GM21526 (cell line): ENCODE measurements around the gene PFKP.
"Not testable (repeated sequence)": the region's sequence is repeated elsewhere in the genome, so short reads cannot be mapped to it uniquely, and the experiment has no call there.

Experiments used
- ATAC-seq: cut with Tn5 transposase; IDR thresholded peaks from one replicate; pipeline ENCODE4 v1.9.1; 2021; ENCODE audit warnings: moderate library complexity; ENCODE audit not compliant: unreplicated experiment, low FRiP score

The PFKP gene

DNA sequence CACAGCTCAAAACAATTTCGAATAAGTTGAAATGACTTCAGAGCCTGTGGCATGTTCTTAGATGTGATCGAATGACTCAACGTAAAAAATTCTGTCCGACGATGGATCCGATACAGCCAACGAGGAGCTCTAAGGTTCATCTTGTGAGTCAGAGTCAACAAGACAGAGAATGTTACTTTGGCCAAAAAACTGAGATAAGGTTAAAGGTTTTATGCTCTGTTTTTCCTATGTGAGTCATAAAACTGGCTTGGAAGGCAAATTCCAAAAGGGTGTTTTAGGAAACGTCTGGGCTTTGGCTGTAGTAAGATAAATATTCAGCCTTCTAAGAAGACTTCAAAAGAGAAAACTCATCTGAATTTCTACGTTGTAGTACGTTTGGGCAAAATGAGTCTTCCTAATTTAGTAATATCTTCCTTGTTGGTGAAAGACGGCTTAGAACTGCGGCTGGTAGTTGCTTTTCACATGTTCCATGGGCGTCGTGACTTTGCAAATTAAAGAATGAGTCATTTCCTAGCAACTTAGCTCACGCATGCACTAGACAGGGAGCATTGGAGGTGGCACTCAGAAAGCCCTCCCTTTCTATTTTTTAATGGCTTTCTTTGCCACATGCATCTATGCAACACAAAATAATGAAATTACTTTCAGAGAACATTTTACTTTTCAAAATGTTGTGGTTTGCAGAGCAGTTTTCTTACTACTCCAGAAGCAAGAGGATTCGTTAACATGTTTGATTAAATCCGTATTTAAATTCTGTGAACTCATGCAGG lies 28.2 kb downstream of the PFKP start:
- no peak for ATAC-seq

DNA sequence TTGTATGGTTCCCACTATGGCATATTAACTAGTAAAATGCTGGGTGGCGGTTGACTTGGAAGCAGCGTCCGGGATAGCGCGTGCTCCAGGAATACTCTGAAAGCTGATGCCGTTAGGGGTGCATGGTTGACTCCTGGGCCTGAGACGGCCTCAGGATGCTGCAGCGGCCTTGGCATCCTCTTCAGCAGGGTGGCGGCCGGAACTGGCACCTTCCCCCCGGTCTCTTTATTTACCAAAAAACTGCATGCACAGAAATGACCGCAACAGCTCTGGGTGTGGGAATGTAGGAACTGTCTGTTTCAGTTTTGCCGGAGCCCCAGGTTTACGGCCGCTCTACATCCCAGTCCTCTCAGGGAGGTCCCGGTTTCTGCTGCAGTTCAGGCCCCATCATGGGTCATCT lies 28.8 kb downstream of the PFKP start:
- no peak for ATAC-seq

DNA sequence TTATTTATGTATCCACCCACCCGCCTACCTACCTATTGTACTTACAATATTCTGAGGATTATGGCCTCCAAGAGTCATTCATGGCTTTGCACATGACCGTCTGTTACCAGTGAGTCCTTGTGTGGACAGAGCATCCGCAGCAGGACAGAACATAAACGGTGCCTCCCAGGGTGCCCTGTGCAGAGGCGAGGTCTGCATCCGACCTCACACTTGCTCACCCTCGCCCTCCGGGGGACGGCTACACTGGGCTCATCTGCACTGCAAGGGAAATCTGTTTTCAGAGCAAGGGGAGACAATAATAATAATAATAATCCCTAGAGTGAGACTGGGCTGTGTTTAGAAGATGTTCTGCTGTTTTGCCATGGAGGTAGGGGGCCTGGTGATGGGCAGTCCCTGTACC lies 29.8 kb downstream of the PFKP start:
- ATAC-seq = no peak

DNA sequence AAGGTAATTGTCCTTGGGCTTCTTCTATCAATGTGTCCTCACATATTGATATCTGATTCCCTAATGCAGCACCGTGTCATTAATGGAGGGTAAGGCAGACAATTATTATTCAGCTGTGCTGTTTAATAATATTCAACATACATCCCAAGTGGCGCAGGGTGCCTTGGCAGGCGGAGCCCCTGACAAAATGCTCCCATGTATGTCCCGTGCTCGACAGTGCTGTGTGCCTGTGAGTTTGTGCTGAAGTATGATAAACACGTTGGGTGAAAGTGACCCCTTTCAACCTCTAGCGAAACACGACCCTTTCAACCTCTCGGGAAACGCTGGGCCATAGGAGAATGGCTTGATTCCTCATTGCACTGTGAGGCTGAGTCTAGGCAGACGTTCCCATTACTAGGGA lies 31.3 kb downstream of the PFKP start:
- ATAC-seq = no peak

DNA sequence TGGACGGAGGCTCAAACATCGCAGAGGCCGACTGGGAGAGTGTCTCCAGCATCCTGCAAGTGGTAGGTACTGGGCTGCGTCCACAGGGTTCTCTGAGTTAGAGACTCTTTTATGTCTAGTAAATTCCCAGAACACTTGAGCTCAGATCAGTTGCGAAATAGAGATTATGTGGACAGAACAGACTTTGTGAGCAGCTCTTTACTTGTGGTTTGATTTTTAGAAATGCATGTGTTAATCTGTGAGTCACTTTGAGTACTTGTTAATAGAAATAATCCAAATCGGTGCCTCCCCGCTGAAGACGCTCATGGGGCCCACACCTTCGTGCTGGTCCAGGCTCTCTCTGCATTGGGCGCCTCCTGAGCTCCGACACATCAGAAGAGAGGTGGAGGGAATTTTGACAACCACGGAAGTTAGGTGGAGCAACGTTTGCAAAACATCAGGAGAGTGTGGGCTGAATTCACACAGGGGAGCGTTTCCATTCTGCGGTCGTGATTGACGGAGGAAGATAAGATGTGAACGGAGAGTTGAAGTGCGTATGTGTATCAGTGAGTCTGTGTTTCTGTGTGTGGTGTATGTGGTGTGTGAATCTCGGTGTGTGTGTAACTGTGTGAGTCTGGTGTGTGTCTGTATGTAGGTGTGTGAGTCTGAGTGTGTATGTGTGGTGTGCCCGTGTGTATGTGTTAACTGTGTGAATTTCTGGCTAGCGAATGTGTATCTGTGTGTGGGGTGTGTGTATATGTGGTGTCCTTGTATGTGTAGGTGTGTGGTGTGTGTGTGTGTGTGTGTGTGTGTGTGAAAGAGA lies 32.1 kb downstream of the PFKP start:
- no peak for ATAC-seq

DNA sequence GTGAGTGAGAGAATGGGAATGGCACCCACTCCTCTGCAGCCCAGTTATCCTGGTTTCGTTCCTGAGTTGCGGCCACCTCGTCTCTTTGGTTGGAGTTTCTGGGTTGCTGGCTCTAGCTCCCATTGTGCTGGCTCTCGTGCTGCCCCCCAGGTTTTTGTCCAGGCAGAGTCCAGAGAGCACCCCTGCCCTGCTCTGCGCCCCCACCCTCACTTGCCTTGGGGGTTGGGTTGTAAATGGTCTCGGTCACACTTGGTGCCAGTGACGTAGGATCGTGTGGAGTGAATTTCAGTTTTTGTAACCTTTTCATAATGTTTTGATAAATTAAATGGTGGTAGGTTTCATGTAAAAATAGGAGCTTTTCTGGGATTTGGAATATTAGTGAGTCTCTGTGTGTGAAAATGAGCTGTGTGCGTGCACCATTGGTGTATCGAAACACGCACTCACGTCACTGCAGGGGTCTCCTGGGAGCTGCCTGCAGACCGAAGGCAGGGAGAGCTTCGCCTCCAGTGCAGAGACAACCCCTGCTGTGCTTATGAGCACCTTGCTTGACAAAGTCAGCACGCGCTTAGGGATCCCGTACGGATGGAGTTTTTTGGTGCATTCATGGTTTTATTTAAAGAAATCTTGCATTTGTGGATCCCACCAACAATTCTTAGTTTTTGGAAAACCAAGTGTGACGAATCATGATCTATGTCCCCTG lies 32.9 kb downstream of the PFKP start:
- ATAC-seq = no peak

DNA sequence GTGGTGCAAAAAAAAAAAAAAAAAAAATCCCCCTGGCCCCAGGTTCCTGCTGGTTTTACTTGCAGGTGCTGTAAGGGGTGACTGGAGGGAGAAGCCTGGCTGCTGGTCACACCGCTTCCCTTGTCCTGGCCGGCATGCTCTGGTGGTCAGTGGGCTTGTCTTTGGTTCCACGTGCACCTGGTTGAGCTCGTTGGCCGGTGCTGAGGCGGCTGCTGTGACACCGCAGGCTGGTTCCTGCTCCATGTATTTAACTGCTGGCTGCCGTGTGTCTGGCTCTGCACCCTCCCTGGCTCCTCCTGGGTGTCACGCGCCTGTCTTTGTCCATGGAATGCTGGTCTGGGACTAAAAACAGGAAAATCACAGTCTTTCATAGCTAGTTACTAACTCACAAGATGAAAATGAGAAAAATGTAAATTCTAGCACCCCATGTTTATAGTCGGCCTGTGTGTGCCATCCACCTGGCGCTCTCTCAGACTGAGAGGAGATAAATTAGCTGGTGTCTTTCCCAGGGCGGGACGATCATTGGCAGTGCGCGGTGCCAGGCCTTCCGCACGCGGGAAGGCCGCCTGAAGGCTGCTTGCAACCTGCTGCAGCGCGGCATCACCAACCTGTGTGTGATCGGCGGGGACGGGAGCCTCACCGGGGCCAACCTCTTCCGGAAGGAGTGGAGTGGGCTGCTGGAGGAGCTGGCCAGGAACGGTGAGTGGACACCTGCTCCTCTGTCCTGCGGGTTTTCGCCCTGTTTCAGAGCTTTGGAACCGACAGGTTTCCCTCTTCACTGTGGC lies 33.7 kb downstream of the PFKP start:
- no peak for ATAC-seq

DNA sequence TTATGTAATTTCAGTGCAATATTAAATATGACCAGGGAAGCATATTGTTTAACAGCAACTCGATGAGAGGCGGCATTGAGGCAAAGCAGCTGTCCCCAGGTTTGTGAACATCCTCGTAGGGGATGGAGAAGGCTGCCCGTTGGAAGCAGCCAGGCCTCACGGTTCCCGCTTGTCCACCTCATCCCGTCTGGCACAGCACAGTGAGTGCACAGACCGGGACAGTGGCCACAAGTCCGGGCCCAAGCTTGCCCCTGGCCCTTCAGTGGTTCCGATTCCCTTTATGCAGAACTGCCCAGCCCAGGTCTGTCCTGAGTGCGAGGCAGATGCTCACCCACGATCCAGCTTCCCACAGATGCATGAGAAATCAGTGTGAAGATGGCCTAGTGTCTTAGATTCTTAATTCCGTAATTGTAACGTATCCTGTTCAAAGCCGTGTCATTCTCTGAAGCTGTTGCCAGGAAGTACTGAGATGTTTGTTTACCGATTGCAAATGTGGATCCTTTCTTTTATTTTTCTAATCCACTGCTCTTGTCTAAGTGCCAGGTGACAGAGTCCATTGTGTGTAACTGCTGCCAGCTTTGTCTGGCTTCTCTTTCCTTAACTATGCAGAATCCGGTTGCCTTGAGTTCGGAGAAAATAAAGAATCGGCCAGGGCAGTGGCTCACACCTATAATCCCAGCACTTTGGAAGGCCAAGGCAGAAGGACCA lies 35.5 kb downstream of the PFKP start:
- no peak for ATAC-seq

DNA sequence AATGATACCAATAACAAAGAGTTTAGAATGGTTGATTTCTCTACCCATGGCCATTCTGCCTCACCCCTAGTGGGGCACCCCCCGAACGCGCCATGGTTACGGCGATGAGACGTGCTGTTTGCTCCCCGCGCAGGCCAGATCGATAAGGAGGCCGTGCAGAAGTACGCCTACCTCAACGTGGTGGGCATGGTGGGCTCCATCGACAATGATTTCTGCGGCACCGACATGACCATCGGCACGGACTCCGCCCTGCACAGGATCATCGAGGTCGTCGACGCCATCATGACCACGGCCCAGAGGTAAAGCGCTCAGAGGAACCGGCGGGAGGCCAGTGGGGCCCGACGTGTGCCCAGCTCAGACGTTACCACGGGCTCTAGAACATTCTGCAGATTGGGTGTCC lies 36.3 kb downstream of the PFKP start:
- ATAC-seq = no peak

DNA sequence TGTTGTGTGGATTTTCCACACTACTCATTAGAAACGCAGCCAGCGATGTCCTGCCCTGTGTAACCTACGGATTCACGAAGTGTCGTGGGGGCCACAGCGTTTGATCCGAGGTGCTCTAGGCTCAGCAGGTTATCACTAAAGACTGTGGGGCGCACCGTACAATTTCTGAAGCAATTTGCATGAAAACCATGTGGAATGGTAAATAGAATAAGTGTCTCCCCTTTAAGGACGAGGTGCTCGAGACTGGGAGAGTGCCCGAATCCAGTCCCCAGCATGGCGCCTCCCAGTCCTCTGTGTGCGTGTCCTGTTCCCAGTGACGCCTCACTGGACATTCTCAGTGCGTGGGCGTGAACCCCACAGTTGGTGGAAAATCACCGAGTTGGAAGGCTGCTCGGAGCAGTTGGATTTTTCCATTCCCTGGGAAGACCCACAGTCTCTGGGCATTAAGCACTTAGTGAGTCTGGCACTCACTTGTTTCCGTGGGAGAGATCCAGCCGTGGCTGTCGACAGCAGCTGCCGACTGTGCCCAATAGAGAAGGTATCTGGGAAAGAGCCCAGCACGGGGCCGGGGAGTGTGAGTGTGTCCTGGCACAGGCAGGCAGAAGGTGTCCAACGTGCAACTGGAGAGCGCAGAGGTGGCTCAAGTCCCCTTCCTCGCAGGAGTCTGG lies 37.0 kb downstream of the PFKP start:
- no peak for ATAC-seq

DNA sequence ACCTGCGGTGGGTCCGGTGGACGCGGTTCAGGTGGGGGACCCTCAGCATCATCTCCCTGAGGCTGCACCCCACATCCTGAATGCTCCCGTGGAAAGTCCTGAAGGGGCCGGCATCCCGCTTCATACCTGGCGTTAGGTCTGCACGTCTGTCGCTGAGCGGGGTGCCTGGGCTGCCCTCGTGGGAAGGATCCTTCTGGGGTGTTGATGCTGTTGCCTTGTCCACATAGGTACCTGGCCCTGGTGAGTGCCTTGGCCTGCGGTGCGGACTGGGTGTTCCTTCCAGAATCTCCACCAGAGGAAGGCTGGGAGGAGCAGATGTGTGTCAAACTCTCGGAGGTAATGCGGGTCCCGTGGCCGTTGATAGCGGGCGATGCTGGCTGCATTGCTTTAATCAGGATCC lies 37.8 kb downstream of the PFKP start:
- ATAC-seq = no peak

DNA sequence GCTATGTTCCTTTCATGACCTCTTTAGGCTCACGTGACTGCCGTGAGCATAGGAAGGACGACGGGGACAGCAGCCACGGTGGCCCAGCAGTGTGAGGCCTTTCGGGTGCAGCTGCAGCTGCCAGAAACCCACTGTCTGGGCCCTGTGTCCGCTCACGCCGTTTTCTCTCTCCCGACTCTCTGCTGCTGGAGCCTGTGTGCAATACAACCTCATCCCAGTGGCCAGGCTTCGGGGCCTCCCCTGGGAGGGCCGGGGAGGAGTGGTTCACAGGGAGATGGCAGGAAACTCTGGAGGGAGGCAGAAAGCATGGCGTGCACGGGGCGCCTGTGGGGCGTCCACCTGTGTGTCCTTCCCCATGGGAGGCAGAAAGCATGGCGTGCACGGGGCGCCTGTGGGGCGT lies 38.6 kb downstream of the PFKP start:
- no peak for ATAC-seq

DNA sequence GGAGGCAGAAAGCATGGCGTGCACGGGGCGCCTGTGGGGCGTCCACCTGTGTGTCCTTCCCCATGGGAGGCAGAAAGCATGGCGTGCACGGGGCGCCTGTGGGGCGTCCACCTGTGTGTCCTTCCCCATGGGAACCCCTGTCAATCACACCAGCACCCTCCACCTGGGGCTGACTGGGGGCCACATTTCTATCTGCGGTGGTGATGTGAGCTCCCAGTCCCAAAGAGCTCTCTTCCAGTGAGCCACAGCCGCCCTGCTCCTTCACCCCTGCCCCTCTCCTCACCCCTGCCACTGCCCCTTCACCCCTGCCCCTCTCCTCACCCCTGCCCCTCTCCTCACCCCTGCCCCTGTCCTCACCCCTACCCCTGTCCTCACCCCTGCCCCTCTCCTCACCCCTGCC lies 39.0 kb downstream of the PFKP start:
- not testable (repeated sequence) for ATAC-seq

DNA sequence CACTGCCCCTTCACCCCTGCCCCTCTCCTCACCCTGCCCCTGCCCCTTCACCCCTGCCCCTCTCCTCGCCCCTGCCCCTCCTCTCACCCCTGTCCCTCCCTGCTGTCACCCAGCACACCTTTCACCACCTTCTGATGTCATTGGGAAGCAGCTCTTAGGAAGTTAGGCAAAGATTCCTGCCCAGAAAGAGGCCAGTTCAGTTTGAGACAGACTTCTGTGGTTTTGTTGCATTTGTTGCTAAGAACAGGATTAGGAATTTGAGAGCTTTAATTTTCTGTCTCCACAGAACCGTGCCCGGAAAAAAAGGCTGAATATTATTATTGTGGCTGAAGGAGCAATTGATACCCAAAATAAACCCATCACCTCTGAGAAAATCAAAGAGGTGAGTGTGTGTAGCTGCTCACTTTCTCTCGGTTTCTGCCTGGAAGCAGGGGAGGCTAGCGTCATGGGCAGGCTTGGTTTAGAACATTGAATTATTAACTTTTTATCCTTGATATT lies 39.6 kb downstream of the PFKP start:
- ATAC-seq = no peak

DNA sequence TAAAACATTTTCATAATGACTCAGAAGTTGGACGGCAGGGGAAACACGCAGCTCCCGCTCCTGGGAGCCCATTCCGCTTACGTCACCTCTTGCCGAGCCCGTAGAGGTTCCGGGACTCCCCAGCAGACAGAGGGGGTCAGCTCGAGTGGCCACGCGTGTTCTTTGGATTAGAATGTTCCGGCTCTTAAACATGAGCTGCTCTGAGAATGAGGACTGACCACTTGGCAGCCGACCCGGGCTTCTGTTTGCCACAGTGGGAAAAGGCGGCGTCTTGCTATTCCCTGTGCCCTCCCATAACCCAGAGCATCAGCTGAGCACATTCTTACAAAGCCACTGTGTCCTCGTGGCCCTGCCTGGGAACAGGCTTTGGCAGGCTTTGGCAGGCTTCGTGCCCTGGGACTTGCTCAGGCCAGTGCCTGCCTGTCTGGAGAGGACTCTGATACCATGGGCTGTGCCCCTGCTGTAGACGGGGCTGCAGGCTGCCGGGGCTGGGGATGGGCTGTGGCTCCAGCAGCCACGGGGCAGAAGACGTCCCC lies 40.1 kb downstream of the PFKP start:
- ATAC-seq = no peak

DNA sequence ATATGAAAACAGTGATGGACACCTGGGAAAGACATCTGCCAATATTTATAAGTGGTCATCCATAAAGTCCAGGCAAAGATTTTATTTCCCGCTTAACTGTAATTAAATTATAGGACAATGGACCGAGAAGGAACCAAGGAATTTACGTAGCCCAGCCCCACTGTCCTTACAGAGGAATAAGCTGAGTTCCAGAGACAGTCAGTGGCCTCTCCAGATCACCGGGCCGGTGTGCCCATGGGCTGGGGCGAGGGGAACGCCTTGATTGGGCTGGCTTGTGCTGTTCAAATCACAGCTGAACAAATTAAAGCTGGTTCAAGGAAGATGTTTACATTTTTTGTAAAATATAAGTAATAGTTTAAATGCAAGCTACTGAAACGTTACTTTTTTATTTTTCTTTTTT lies 40.7 kb downstream of the PFKP start:
- ATAC-seq = no peak

DNA sequence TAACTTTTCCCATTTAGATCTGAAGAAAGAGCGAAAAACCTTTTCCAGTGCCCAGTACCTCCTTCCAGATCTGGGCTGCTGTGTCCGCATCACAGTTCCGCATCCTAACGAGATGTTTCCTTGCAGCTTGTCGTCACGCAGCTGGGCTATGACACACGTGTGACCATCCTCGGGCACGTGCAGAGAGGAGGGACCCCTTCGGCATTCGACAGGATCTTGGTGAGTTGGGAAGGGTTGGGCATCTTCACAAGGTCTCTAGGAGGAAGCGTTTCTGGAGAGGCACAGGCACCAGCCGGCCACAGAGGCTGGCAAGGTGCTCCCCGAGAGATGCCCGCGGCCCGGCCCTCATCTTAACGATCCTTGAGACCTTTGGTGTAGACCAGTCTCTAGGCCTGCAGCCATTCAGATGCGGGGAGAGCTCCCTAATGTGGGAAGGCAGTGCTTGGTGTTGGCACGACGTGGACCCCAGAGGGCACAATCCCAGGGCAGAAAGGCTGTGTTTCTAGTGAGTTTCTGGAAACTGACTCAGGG lies 41.3 kb downstream of the PFKP start:
- no peak for ATAC-seq

DNA sequence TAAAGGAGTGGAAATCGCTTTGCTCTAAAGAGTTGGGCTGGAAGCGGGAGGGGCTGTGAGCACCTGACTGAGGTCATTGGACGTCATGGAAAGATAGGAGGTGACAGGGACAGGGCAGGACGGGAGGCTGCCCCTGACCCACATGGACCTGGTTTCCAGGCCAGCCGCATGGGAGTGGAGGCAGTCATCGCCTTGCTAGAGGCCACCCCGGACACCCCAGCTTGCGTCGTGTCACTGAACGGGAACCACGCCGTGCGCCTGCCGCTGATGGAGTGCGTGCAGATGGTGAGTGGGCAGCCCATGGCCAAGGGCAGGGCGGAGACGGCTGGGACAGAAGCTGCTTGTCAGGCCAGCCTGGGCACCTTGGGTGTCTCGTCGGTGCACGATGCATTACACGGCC lies 41.8 kb downstream of the PFKP start:
- no peak for ATAC-seq

DNA sequence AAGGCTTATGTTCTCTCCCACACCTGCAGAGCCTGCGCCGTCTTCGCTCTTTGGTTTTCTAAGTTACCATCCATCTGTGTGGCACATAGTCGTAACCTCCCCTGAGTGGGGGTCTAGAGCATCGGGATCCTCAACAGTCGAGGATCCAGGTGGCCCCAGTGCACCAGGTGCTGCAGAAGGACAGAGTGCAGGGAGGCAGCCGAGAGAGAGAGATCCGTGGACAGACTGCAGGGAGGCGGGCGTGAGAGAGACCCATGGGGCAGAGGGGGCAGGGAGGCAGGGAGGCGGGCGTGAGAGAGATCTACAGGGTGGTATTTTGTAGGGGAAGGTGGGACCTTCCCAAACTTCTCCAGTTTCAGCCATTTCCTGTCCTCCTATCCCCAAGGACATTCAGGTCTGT lies 42.3 kb downstream of the PFKP start:
- no peak for ATAC-seq
